ENCODE data around the gene MTMR12. TPM values are rescaled to one million over a fixed set of nuclear protein-coding genes. Genes with fewer than 3 reads are reported as not detected.

Gene MTMR12
- total RNA-seq, 6 experiments from 2014 or later = 20.7 to 26.0 (median 22.4) TPM

DNA sequence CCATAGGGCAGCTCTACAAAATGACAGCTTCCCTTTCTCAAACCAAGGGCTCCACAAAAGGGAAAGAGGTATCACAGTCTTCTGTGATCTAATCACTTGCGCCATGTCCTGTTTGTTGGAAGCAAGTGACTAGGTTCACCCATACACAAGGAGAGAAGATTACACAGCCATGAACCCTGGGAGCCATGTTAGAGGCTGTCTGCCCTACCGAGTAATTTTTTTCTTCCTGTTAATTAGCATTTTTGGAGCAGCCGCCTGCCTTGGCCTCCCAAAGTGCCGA, 105.4 kb downstream of the MTMR12 start:
- Mint-ChIP-seq H3K4me3 (no peak overlapping the region), H3K27ac (no peak overlapping the region), H3K36me3 (ENCODE audit: low read depth) (no peaks in the 10 kb centered on the region), H3K27me3 (ENCODE audit: insufficient read depth) (peaks cover 3% of the 10 kb centered on the region), H3K4me1 (ENCODE audit: low read depth) (peaks cover 11% of the 10 kb centered on the region), H3K9me3 (no peaks in the 10 kb centered on the region)
- no peak for DNase-seq
- TF ChIP-seq, protein P1, sequence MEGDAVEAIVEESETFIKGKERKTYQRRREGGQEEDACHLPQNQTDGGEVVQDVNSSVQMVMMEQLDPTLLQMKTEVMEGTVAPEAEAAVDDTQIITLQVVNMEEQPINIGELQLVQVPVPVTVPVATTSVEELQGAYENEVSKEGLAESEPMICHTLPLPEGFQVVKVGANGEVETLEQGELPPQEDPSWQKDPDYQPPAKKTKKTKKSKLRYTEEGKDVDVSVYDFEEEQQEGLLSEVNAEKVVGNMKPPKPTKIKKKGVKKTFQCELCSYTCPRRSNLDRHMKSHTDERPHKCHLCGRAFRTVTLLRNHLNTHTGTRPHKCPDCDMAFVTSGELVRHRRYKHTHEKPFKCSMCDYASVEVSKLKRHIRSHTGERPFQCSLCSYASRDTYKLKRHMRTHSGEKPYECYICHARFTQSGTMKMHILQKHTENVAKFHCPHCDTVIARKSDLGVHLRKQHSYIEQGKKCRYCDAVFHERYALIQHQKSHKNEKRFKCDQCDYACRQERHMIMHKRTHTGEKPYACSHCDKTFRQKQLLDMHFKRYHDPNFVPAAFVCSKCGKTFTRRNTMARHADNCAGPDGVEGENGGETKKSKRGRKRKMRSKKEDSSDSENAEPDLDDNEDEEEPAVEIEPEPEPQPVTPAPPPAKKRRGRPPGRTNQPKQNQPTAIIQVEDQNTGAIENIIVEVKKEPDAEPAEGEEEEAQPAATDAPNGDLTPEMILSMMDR (IDR thresholded peaks at IDR 0.05) = no peak

DNA sequence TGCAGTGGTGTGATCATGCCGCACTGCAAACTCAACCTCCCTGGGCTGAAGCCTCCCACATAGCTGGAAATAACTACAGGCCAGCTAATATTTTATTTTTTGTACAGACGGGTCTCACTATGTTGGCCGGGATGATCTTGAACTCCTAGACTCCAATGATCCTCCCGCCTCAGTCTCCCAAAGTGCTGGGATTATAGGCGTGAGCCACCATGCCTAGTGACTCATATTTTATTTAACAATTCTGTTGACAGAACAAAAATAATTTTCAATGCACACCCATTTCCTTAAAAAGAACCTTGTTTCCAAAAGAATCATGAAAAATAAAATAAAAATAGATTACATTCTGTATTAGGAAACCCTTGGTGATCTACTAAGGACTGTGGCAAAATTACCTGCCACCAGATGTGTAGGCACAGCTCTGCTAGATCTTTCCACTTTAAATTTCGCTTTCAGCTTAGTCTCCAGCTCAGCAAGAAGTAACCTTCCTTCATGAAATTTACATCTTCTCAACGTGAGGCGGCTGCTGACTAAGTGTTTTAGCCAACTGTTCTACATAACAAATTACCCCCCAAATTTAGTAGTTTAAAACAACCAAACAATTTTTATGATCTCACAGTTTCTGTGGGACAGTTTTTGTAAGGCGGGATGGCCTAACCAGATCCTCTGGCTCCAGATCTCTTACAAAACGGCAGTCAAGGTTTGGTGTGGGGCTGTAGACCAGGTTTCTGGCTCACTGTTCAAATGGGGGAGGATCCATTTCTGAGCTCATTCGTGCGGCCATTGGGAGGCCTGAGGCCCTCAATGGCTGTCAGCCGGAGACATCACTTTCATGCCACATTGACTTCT, 106.0 kb downstream of the MTMR12 start:
- Mint-ChIP-seq H3K4me3 (no peak overlapping the region), H3K27me3 (ENCODE audit: insufficient read depth) (peaks cover 3% of the 10 kb centered on the region), H3K36me3 (ENCODE audit: low read depth) (no peaks in the 10 kb centered on the region), H3K27ac (no peak overlapping the region), H3K9me3 (no peaks in the 10 kb centered on the region), H3K4me1 (ENCODE audit: low read depth) (peaks cover 17% of the 10 kb centered on the region)
- DNase-seq = no peak
- TF ChIP-seq, protein P1 (IDR thresholded peaks at IDR 0.05) = no peak

DNA sequence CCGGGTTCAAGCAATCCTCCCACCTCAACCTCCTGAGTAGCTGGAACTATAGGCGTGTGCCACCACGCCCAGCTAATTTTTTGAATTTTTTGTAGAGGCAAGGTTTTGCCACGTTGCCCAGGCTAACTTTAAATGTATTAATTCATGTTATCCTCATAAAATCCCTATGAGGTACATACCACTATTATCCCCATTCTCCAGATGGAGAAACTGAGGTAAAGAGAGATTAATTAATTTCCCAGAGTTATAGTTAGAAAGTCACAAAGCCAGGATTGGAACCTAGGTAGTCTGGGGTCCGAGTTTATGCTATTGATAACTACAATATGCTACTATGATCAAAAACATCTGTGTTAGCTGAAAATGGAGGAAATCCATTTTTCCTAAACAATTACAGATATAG, 106.7 kb downstream of the MTMR12 start:
- TF ChIP-seq, protein P1 (IDR thresholded peaks at IDR 0.05) = no peak
- Mint-ChIP-seq H3K36me3 (ENCODE audit: low read depth) (no peaks in the 10 kb centered on the region), H3K27ac (no peak overlapping the region), H3K4me1 (ENCODE audit: low read depth) (peaks cover 24% of the 10 kb centered on the region), H3K9me3 (no peaks in the 10 kb centered on the region), H3K27me3 (ENCODE audit: insufficient read depth) (peaks cover 3% of the 10 kb centered on the region), H3K4me3 (no peak overlapping the region)
- no peak for DNase-seq

DNA sequence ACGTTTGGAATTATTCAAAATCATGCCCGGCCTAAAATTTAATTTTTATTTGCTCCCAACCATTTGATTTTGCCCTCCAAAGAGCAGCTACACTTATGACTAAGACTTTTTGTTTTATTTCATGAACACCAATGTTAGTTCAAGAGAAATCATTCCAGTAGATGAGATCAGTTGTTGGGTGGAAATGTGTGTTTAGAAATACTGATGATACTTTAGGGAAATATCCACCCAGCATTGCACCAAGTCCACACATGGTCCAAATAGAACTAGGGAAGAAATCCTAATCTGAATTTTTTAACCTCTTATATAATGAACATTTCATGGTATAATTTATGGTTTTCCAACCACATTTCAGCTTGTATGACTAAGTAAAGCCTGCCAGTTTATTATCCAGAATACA, 110.3 kb downstream of the MTMR12 start:
- Mint-ChIP-seq H3K27me3 (ENCODE audit: insufficient read depth) (no peaks in the 10 kb centered on the region; the same call in 1 of the 2 replicates), H3K27ac (peak overlapping the region; percentile 2; the same call in 1 of the 2 replicates), H3K4me3 (no peak overlapping the region), H3K9me3 (no peaks in the 10 kb centered on the region), H3K4me1 (ENCODE audit: low read depth) (peaks cover 39% of the 10 kb centered on the region), H3K36me3 (ENCODE audit: low read depth) (no peaks in the 10 kb centered on the region)
- peak; percentile 53 for DNase-seq
- TF ChIP-seq, protein P1 (IDR thresholded peaks at IDR 0.05) = no peak

DNA sequence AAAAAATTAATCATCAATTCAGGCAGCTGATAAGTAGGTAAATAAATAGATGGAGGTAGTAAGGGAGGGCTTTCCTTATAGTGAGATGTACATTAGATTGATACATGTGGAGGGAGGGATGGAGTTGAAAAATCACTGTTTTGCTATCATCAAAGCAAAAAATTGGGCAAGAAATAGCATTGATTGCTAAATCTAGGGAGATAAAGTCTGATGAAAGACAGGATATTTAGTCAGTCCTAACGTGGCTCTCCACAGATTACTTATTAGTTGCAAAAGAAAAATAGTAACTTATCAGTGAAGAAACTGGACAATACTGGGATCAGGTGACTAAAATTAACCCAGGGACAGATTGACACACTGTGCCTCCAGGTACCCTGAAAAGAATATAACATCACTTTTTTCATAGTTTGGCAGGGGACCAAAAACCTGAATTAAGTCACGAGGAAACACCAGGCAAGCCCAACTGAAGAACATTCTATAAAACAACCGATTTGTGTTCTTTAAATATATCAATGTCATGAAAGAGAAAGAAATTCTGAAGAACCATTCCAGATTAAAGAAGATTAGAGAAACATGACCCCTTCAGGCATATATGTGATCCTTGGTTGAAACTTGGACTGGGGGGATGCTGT, 111.5 kb downstream of the MTMR12 start:
- H3K27me3 Mint-ChIP-seq (ENCODE audit: insufficient read depth) = no peaks in the 10 kb centered on the region; the same call in 1 of the 2 replicates
- H3K36me3 Mint-ChIP-seq (ENCODE audit: low read depth) = no peaks in the 10 kb centered on the region
- H3K4me1 Mint-ChIP-seq (ENCODE audit: low read depth) = peaks cover 33% of the 10 kb centered on the region
- H3K9me3 Mint-ChIP-seq = no peaks in the 10 kb centered on the region
- peak overlapping the region; percentile 46; the same call in 1 of the 2 replicates for H3K27ac Mint-ChIP-seq
- DNase-seq = no peak
- peak overlapping the region; percentile 26; the same call in 1 of the 2 replicates for H3K4me3 Mint-ChIP-seq
- TF ChIP-seq, protein P1 (IDR thresholded peaks at IDR 0.05) = no peak
